ENCODE measurements around the gene SKAP1. TPM values are rescaled to one million over a fixed set of nuclear protein-coding genes. Genes with fewer than 3 reads are reported as not detected.

Gene SKAP1
- total RNA-seq, 6 donors from 2014 or later, result 1.9 to 5.3 (median 3.9) TPM

- Histone ChIP-seq H3K27me3 (no peaks in the 10 kb centered on the region), H3K27ac (no peak overlapping the region), H3K4me1 (peaks cover 0 to 6% (median 0%) of the 10 kb centered on the region in 4 donors), H3K4me3 (no peak overlapping the region), H3K9me3 (no peaks in the 10 kb centered on the region), H3K36me3 (no peaks in the 10 kb centered on the region)
- no peak for TF ChIP-seq POLR2A (IDR thresholded peaks at IDR 0.05)
- TF ChIP-seq CTCF (IDR thresholded peaks at IDR 0.05), result no peak
- no peak for TF ChIP-seq EP300 (IDR thresholded peaks at IDR 0.05)
- TF ChIP-seq POLR2AphosphoS5 (IDR thresholded peaks at IDR 0.05), result no peak
- ATAC-seq (ENCODE audit: low FRiP score in 2 of 2), result peak in 1 of 2 donors; percentile 48
- no peak for DNase-seq
- 64 to 65% methylated on average over 3 of the region's 3 CpGs for WGBS, 2 donors
These were observed 12.8 kb upstream of the SKAP1 start for GRCh38 chr17:48442819-48443218.

DNA sequence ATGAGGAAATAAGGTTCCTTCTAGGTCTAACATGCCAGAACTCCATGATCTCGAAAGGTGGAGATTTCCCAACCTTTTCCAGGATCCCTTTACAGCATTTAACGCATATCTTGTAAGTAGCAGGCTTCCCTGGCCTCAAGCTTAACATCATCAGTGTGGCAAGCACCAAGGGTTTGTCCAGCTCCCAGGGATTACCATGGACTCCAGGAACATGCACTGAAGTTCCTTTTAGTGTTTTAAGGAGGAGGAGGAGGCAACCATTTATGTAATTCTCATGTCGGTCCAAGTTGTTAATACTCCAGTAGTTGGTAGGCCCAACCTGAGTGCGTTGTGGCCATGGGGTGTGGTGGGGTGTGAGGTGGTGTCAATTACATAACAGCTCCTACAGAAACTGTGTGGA, 11.8 kb upstream of the SKAP1 start:
- no peak for DNase-seq
- no peaks in the 10 kb centered on the region for H3K9me3 ChIP-seq
- 91 to 94% methylated on average over 4 of the region's 4 CpGs for WGBS, 2 donors
- ATAC-seq (ENCODE audit: low FRiP score in 2 of 2), result no peak
- no peak overlapping the region for H3K27ac ChIP-seq
- no peaks in the 10 kb centered on the region for H3K36me3 ChIP-seq
- no peaks in the 10 kb centered on the region for H3K27me3 ChIP-seq
- TF ChIP-seq EP300 (IDR thresholded peaks at IDR 0.05), result no peak
- no peak for TF ChIP-seq CTCF (IDR thresholded peaks at IDR 0.05)
- no peak for TF ChIP-seq POLR2A (IDR thresholded peaks at IDR 0.05)
- no peak for TF ChIP-seq POLR2AphosphoS5 (IDR thresholded peaks at IDR 0.05)
- peaks cover 0 to 6% (median 0%) of the 10 kb centered on the region in 4 donors for H3K4me1 ChIP-seq
- no peak overlapping the region for H3K4me3 ChIP-seq

DNA sequence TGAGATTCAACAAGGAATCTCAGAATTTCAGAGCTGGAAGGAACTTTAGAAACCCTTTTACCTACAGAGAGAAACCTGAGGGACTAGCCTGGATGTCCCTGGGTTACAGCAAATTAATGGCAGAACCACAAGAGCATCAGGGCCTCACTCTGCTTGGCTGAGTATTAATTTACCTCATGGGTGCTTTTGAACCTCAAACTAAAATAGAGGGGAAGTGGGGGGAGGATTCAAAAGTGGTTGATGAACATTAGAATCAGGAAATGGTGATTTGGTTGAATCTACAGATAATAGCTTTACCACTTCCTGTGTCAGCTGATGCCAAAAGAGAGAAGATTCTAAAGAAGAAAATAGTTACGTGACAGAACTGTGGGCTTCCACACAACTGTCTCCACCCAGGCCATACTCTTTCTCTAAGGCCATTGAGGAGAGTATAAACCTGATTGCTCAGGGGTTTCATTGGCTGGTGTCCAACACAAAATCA, 11.3 kb upstream of the SKAP1 start:
- Histone ChIP-seq H3K9me3 (no peaks in the 10 kb centered on the region), H3K36me3 (no peaks in the 10 kb centered on the region), H3K4me1 (peaks cover 0 to 6% (median 0%) of the 10 kb centered on the region in 4 donors), H3K27ac (no peak overlapping the region), H3K27me3 (no peaks in the 10 kb centered on the region), H3K4me3 (no peak overlapping the region)
- TF ChIP-seq EP300 (IDR thresholded peaks at IDR 0.05), result no peak
- TF ChIP-seq CTCF (IDR thresholded peaks at IDR 0.05), result no peak
- no peak for TF ChIP-seq POLR2AphosphoS5 (IDR thresholded peaks at IDR 0.05)
- TF ChIP-seq POLR2A (IDR thresholded peaks at IDR 0.05), result no peak
- ATAC-seq (ENCODE audit: low FRiP score in 2 of 2) (no peak), DNase-seq (no peak)
- WGBS, 2 donors, result 35 to 62% methylated on average over 1 of the region's 1 CpG

DNA sequence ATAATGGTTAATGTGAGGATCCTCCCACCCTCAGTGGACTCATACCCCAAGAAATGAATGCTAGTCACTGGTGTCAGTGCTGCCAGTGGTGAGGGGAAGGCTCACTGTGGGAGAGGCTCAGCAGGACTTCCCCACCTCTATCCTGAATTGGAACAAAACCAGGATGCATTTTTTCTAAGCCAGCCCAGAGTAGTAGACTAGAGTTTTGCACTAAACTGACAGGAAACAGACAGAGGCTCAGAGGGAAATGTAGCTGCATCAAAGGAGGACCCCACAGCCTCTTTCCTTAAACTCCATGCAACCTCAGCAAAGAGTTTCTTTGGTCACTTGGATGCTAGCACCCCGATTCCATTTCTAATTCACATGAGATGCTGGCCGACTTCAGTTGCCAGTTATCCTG, 10.7 kb upstream of the SKAP1 start:
- Histone ChIP-seq H3K4me1 (peaks cover 0 to 6% (median 0%) of the 10 kb centered on the region in 4 donors), H3K36me3 (no peaks in the 10 kb centered on the region), H3K4me3 (no peak overlapping the region), H3K9me3 (no peaks in the 10 kb centered on the region), H3K27ac (peak overlapping the region in 2 of 4 donors; percentile 18 to 26), H3K27me3 (no peaks in the 10 kb centered on the region)
- TF ChIP-seq POLR2A (IDR thresholded peaks at IDR 0.05), result no peak
- no peak for TF ChIP-seq CTCF (IDR thresholded peaks at IDR 0.05)
- TF ChIP-seq EP300 (IDR thresholded peaks at IDR 0.05), result no peak
- TF ChIP-seq POLR2AphosphoS5 (IDR thresholded peaks at IDR 0.05), result no peak
- no peak for ATAC-seq (ENCODE audit: low FRiP score in 2 of 2)
- WGBS, 2 donors, result 64 to 75% methylated on average over 2 of the region's 2 CpGs
- DNase-seq, result no peak

GRCh38 chr17:48439875-48440505, 10.0 kb upstream of the SKAP1 start:
- 80 to 90% methylated on average over 7 to 8 of the region's 8 CpGs for WGBS, 2 donors
- Histone ChIP-seq H3K27ac (peak overlapping the region in 1 of 4 donors; percentile 18), H3K4me1 (peaks cover 0 to 6% (median 0%) of the 10 kb centered on the region in 4 donors), H3K9me3 (no peaks in the 10 kb centered on the region), H3K4me3 (no peak overlapping the region), H3K36me3 (no peaks in the 10 kb centered on the region), H3K27me3 (no peaks in the 10 kb centered on the region)
- ATAC-seq (ENCODE audit: low FRiP score in 2 of 2), result no peak
- DNase-seq, result no peak
- no peak for TF ChIP-seq EP300 (IDR thresholded peaks at IDR 0.05)
- TF ChIP-seq CTCF (IDR thresholded peaks at IDR 0.05), result no peak
- no peak for TF ChIP-seq POLR2AphosphoS5 (IDR thresholded peaks at IDR 0.05)
- TF ChIP-seq POLR2A (IDR thresholded peaks at IDR 0.05), result no peak

Data from upper lobe of left lung (tissue), 6 donors.